CD4-positive, alpha-beta T cell (primary cell): ENCODE data around the gene TMX1. TPM values are rescaled to one million over a fixed set of nuclear protein-coding genes. Genes with fewer than 3 reads are reported as not detected.

Experiments
- ATAC-seq: fragments of 200-7000 bp; cut with Tn5 transposase; one replicate; pipeline ENCODE4 v1.10.0; 2022; ENCODE audit warnings: mild to moderate bottlenecking; ENCODE audit not compliant: poor library complexity
- CTCF ChIA-PET: fragments of 350-600 bp; sonication (Branson Sonifier 250); formaldehyde crosslinking; loops from one replicate; lab custom pipeline; 2021; ENCODE audit warnings: antibody characterized with exemption, inconsistent platforms; lab: Charles Lee
- POLR2A ChIA-PET: fragments of 350-600 bp; sonication (Branson Sonifier 250); formaldehyde crosslinking; loops from one replicate; lab custom pipeline; 2021; ENCODE audit warnings: antibody characterized with exemption, inconsistent platforms; lab: Charles Lee
- DNase-seq, 14 experiments: peaks; one replicate each; pipeline ENCODE4 v3.0.0-alpha.2; 2013 to 2020; ENCODE audit warnings: mixed read lengths in 2 of 14
- H3K27ac ChIP-seq, 2 donors: one replicate each; pipeline versions ENCODE4 v1.5.1 to v1.7.0; 2013; ENCODE audit warnings: low read length in 2 of 2, low read depth in 1 of 2, mild to moderate bottlenecking in 1 of 2
- H3K27me3 ChIP-seq, 2 experiments: 1 replicate in 1 of 2; 2 replicates in 1 of 2; pipeline versions ENCODE4 v1.6.1 to v1.7.0; 2013; ENCODE audit warnings: low read length in 2 of 2, control low read depth in 1 of 2, mild to moderate bottlenecking in 1 of 2, moderate library complexity in 1 of 2; ENCODE audit not compliant: insufficient read depth in 2 of 2, control insufficient read depth in 1 of 2
- H3K36me3 ChIP-seq: one replicate; pipeline ENCODE4 v1.6.1; 2013; ENCODE audit warnings: low read length, control low read depth; ENCODE audit not compliant: insufficient read depth
- H3K4me1 ChIP-seq: one replicate; pipeline ENCODE4 v1.6.1; 2013; ENCODE audit warnings: low read length, control low read depth; ENCODE audit not compliant: insufficient read depth
- H3K4me3 ChIP-seq: one replicate; pipeline ENCODE4 v1.5.1; 2013; ENCODE audit warnings: mild to moderate bottlenecking, low read length, moderate library complexity
- H3K9me3 ChIP-seq, 2 experiments: 1 replicate in 1 of 2; 2 replicates in 1 of 2; pipeline versions ENCODE4 v1.6.1 to v1.7.0; 2013; ENCODE audit warnings: low read length in 2 of 2, mild to moderate bottlenecking in 2 of 2, control low read depth in 1 of 2, moderate library complexity in 1 of 2; ENCODE audit not compliant: control insufficient read depth in 1 of 2, insufficient read depth in 1 of 2
- H3K27ac Mint-ChIP-seq: one replicate; pipeline ENCODE4 v1.8.0; 2020; ENCODE audit warnings: mixed read lengths
- H3K27me3 Mint-ChIP-seq: one replicate; pipeline ENCODE4 v1.8.0; 2021; ENCODE audit warnings: mixed read lengths
- H3K36me3 Mint-ChIP-seq: one replicate; pipeline ENCODE4 v1.8.0; 2021; ENCODE audit warnings: low read depth, mixed read lengths
- H3K4me1 Mint-ChIP-seq: one replicate; pipeline ENCODE4 v1.8.0; 2021; ENCODE audit warnings: low read depth, mixed read lengths
- H3K4me3 Mint-ChIP-seq: one replicate; pipeline ENCODE4 v1.8.0; 2020; ENCODE audit warnings: mild to moderate bottlenecking, mixed read lengths
- H3K9me3 Mint-ChIP-seq: one replicate; pipeline ENCODE4 v1.8.0; 2020; ENCODE audit warnings: mixed read lengths
- CTCF ChIP-seq: fragments of 200-600 bp; IDR thresholded peaks from one replicate; pipeline ENCODE4 v1.8.0; 2022; ENCODE audit warnings: antibody characterized with exemption, mild to moderate bottlenecking
- intact Hi-C, 2 experiments: fragments of 100-400 bp; cut with DNase I in 1 of 2; cut with micrococcal nuclease in 1 of 2; formaldehyde crosslinking; loops; one replicate each; pipeline versions ENCODE4 v1.15.1 to v1.9.0; 2023 to 2025; cut with DNase I, micrococcal nuclease
- total RNA-seq, 174 experiments: library from RNA in 2 of 174; stranded (reverse) in 2 of 174; gene quantifications; one replicate each; pipeline ENCODE4 v1.2.3 and lab custom pipeline; 2021 to 2026

The TMX1 gene
- total RNA-seq, 2 experiments from 2014 or later: 9.5 to 11.0 TPM

- Histone ChIP-seq H3K27ac (no peak overlapping the region), H3K4me1 (no peaks in the 10 kb centered on the region), H3K9me3 (no peaks in the 10 kb centered on the region), H3K36me3 (no peaks in the 10 kb centered on the region), H3K4me3 (no peak overlapping the region), H3K27me3 (no peaks in the 10 kb centered on the region)
- no peaks in the 10 kb centered on the region for H3K27me3 Mint-ChIP-seq
- ChIA-PET CTCF (no interaction called here), POLR2A (interaction anchor here (0.6 kb wide), 2 partner anchors 45 to 113 kb away, joined by 3 read pairs; no protein-coding TSS in a partner anchor)
- H3K36me3 Mint-ChIP-seq: no peaks in the 10 kb centered on the region
- no peak overlapping the region for H3K27ac Mint-ChIP-seq
- intact Hi-C loops: loop anchor here (1.0 to 2.0 kb wide), 3 partner anchors 497 to 696 kb away; no protein-coding TSS in a partner anchor
- DNase-seq: peak in 3 of 14 experiments; percentile 56 to 62 (median 56)
- peak; percentile 84 for TF ChIP-seq CTCF
- H3K9me3 Mint-ChIP-seq: no peaks in the 10 kb centered on the region
- no peak overlapping the region for H3K4me3 Mint-ChIP-seq
- no peaks in the 10 kb centered on the region for H3K4me1 Mint-ChIP-seq
- ATAC-seq: peak; percentile 49
These were observed 43.5 kb downstream of the TMX1 start for GRCh38 chr14:51283402-51284085.

- no peak overlapping the region for H3K4me3 ChIP-seq
- no peaks in the 10 kb centered on the region for H3K9me3 ChIP-seq
- no peak for ATAC-seq
- ChIA-PET CTCF (no interaction called here), POLR2A (interaction anchor here (0.6 kb wide), 1 partner anchor 113 kb away, joined by 3 read pairs; no protein-coding TSS in a partner anchor)
- H3K9me3 Mint-ChIP-seq: no peaks in the 10 kb centered on the region
- no peak overlapping the region for H3K27ac Mint-ChIP-seq
- no peak for DNase-seq
- H3K27me3 Mint-ChIP-seq: no peaks in the 10 kb centered on the region
- intact Hi-C loops: no loop called here
- H3K27ac ChIP-seq: no peak overlapping the region
- H3K4me1 ChIP-seq: no peaks in the 10 kb centered on the region
- no peak overlapping the region for H3K4me3 Mint-ChIP-seq
- no peaks in the 10 kb centered on the region for H3K36me3 ChIP-seq
- H3K36me3 Mint-ChIP-seq: no peaks in the 10 kb centered on the region
- no peaks in the 10 kb centered on the region for H3K27me3 ChIP-seq
- no peaks in the 10 kb centered on the region for H3K4me1 Mint-ChIP-seq
- TF ChIP-seq CTCF: no peak
These were observed 44.2 kb downstream of the TMX1 start for GRCh38 chr14:51284241-51284640.

GRCh38 chr14:51285120-51285519 lies 45.1 kb downstream of the TMX1 start:
- no peaks in the 10 kb centered on the region for H3K27me3 ChIP-seq
- no peak for TF ChIP-seq CTCF
- H3K36me3 ChIP-seq: no peaks in the 10 kb centered on the region
- no peak for DNase-seq
- no peak overlapping the region for H3K4me3 ChIP-seq
- Mint-ChIP-seq H3K4me1 (no peaks in the 10 kb centered on the region), H3K27me3 (no peaks in the 10 kb centered on the region), H3K4me3 (no peak overlapping the region), H3K36me3 (no peaks in the 10 kb centered on the region), H3K27ac (no peak overlapping the region), H3K9me3 (no peaks in the 10 kb centered on the region)
- no peaks in the 10 kb centered on the region for H3K9me3 ChIP-seq
- POLR2A ChIA-PET: no interaction called here
- no peak overlapping the region for H3K27ac ChIP-seq
- no peak for ATAC-seq
- CTCF ChIA-PET: no interaction called here
- H3K4me1 ChIP-seq: no peaks in the 10 kb centered on the region
- intact Hi-C loops: no loop called here
